ENCODE results near the gene MARCOL.

The MARCOL gene

GRCh38 chr5:148205865-148206264 is 32.5 kb upstream of the MARCOL start:
- no peak overlapping the region for H3K27ac ChIP-seq
- TF ChIP-seq ZFX (IDR thresholded peaks at IDR 0.05; ENCODE audit: borderline replicate concordance), result no peak
- TF ChIP-seq, protein P1, sequence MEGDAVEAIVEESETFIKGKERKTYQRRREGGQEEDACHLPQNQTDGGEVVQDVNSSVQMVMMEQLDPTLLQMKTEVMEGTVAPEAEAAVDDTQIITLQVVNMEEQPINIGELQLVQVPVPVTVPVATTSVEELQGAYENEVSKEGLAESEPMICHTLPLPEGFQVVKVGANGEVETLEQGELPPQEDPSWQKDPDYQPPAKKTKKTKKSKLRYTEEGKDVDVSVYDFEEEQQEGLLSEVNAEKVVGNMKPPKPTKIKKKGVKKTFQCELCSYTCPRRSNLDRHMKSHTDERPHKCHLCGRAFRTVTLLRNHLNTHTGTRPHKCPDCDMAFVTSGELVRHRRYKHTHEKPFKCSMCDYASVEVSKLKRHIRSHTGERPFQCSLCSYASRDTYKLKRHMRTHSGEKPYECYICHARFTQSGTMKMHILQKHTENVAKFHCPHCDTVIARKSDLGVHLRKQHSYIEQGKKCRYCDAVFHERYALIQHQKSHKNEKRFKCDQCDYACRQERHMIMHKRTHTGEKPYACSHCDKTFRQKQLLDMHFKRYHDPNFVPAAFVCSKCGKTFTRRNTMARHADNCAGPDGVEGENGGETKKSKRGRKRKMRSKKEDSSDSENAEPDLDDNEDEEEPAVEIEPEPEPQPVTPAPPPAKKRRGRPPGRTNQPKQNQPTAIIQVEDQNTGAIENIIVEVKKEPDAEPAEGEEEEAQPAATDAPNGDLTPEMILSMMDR (IDR thresholded peaks at IDR 0.05), result no peak

GRCh38 chr5:148206620-148207019 is 31.7 kb upstream of the MARCOL start:
- TF ChIP-seq, protein P1 (IDR thresholded peaks at IDR 0.05), result no peak
- TF ChIP-seq ZFX (IDR thresholded peaks at IDR 0.05; ENCODE audit: borderline replicate concordance), result no peak
- no peak overlapping the region for H3K27ac ChIP-seq

DNA sequence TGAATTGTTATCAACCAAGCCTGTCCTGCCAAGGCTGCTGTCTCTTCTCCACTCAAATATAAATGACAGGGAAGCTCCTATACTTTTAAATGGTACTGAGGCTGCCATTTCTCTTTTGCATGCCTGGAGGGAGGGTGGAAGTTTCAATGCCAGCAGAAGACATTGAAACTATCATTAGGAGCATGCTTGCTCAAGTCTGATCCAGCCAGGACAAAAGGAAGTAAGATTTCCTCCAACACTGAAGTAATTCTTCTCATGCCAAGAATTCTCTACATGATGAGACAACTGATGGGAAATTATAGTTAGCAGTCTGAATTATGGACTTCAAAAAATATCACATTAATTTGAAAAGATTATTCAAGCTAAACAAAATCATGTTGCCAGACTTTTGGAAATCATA is 30.1 kb upstream of the MARCOL start:
- no peak overlapping the region for H3K27ac ChIP-seq
- TF ChIP-seq, protein P1 (IDR thresholded peaks at IDR 0.05), result no peak
- no peak for TF ChIP-seq ZFX (IDR thresholded peaks at IDR 0.05; ENCODE audit: borderline replicate concordance)

- TF ChIP-seq ZFX (IDR thresholded peaks at IDR 0.05; ENCODE audit: borderline replicate concordance), result no peak
- TF ChIP-seq, protein P1 (IDR thresholded peaks at IDR 0.05), result no peak
- no peak overlapping the region for H3K27ac ChIP-seq
Measured at GRCh38 chr5:148209151-148209770, 29.1 kb upstream of the MARCOL start.

DNA sequence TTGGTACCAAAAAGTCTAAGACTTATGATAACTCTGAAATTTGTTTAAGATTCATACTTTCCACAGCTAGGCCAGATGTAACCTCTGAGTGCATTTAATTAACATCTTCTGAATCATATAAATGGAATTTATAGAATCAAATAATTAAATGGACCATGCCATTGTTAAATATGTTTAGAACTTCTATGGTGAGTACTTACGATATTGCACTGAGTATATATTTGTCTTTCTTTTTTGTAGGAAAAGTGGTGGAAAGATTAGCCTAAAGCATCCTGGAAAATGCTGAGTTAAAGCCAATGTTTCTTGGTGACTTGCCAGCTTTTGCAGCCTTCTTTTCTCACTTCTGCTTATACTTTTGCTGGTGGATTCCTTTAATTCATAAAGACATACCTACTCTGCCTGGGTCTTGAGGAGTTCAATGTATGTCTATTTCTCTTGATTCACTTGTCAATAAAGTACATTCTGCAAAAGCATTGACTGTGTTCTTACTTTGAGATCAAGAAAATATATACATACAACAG is 23.6 kb upstream of the MARCOL start:
- TF ChIP-seq, protein P1 (IDR thresholded peaks at IDR 0.05), result no peak
- TF ChIP-seq ZFX (IDR thresholded peaks at IDR 0.05; ENCODE audit: borderline replicate concordance), result no peak

DNA sequence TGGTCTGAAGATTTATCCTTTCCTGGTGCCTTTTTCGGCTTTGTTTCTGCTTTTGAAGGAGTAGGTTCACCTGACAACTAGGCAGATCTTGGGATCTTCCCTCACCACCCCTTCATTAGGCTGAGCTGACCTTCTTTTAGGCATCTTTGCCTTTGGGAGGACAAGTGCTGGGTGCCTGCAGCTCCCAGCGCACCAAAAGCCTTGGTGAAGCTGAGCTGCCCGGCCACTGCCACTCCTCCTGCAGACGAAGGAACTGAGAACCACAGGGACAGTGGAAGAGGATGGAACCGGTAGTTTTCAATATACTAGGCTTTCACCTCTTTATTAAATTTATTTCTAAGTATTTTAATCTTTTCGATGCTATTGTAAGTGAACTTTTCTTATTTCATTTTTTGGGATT is 16.8 kb upstream of the MARCOL start:
- no peak overlapping the region for H3K27ac ChIP-seq
- TF ChIP-seq, protein P1 (IDR thresholded peaks at IDR 0.05), result no peak
- TF ChIP-seq ZFX (IDR thresholded peaks at IDR 0.05; ENCODE audit: borderline replicate concordance), result no peak

More for the DNA sequence above, 23.6 kb upstream of the MARCOL start:
- no peak overlapping the region for H3K27ac ChIP-seq

DNA sequence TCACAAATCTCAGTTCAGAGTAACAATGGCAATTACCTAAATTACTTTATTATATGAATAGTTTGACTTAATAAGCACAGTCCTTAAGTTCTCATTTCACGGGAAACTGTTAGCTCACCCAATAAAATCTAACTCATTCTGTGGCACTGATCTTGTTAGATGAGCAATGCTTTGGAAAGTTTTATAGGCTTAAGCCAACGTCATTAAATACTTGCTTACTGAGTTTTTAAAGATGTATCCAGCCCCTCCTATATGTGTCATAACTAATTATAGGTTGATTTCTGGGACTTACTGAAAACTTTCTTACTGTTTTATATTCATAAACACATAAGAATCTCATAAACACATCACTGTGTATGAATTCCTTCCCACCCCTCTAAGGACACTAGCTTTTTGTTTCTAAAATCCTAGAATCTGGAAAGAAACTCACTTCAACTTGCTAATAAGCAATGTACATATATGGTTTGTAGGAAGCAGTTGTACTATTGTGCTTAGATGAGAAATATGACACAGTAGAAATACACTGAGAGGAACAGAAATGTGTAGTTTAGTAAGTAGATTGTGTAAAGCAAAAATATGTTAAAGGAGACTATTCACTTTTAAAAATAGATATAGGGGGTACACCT is 14.1 kb upstream of the MARCOL start:
- no peak overlapping the region for H3K27ac ChIP-seq
- TF ChIP-seq, protein P1 (IDR thresholded peaks at IDR 0.05), result no peak
- no peak for TF ChIP-seq ZFX (IDR thresholded peaks at IDR 0.05; ENCODE audit: borderline replicate concordance)

All from 22Rv1 (cell line).